ENCODE data around the gene HHIP. TPM values are rescaled to one million over a fixed set of nuclear protein-coding genes. Genes with fewer than 3 reads are reported as not detected.
"Not testable (repeated sequence)": the region's sequence is repeated elsewhere in the genome, so short reads cannot be mapped to it uniquely, and the experiment has no call there.

HHIP gene
- total RNA-seq, 6 experiments from 2014 or later, result 0.09 to 1.1 (median 0.42) TPM

DNA sequence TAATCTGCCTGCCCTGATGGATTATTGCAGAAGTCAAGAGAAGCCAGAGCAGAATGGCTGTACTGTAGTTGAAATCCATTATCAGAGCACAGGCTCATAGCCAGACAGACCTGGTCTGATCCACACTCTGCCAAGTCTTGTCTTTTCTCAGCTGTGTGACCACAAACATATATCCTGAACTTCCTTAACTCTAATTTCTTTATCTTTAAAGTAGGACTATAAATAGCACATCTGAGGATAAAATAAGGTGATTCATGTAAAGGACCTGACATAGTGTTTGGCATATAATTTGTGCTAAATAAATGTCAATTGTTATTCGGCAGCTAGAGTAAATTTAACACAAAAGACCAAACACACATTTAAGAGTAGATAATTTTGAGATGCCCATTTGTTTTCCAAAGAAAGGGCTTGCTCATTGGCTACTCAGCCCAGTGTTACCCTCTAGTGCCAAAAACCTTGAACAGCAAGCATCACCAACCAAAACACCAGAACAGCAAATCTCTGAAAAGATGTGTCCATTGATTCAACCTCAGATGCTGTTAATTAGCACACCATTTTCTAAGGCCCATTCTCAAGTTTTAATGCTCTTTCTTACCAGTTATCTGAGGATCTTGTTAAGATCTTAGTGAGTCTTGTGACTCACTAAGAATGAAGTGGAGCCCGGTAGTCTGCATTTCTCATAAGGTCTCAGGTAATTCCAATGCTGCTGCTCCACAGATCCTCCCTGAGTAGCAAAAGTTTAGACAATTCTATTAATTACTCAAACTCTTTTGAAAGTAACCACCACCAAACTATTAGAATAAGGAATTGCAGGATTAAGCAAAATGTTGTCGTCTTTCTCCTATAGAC lies 108.8 kb downstream of the HHIP start:
- Mint-ChIP-seq H3K27ac (no peak overlapping the region), H3K4me3 (no peak overlapping the region), H3K4me1 (ENCODE audit: low read depth) (peaks cover 15% of the 10 kb centered on the region), H3K36me3 (ENCODE audit: low read depth) (no peaks in the 10 kb centered on the region), H3K9me3 (no peaks in the 10 kb centered on the region), H3K27me3 (ENCODE audit: insufficient read depth) (no peaks in the 10 kb centered on the region)
- peak; percentile 36 for DNase-seq
- TF ChIP-seq, protein P1, sequence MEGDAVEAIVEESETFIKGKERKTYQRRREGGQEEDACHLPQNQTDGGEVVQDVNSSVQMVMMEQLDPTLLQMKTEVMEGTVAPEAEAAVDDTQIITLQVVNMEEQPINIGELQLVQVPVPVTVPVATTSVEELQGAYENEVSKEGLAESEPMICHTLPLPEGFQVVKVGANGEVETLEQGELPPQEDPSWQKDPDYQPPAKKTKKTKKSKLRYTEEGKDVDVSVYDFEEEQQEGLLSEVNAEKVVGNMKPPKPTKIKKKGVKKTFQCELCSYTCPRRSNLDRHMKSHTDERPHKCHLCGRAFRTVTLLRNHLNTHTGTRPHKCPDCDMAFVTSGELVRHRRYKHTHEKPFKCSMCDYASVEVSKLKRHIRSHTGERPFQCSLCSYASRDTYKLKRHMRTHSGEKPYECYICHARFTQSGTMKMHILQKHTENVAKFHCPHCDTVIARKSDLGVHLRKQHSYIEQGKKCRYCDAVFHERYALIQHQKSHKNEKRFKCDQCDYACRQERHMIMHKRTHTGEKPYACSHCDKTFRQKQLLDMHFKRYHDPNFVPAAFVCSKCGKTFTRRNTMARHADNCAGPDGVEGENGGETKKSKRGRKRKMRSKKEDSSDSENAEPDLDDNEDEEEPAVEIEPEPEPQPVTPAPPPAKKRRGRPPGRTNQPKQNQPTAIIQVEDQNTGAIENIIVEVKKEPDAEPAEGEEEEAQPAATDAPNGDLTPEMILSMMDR (IDR thresholded peaks at IDR 0.05), result peak; percentile 76

DNA sequence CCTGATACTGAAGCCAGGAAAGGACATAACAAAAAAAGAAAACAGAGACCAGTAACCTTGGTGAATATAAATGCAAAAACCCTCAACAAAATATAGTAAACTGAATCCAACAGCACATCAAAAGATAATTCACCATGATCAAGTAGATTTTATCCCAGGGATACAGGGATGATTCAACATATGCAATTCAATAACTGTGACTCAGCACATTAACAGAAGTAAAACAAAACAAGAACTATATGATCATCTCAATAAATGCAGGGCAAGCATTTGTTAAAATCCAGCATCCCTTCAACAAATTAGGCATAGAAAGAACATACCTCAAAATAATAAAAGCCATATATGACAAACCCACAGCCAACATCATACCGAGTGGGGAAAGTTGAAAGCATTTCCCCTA lies 112.0 kb downstream of the HHIP start:
- H3K36me3 Mint-ChIP-seq (ENCODE audit: low read depth), result no peaks in the 10 kb centered on the region
- no peak for DNase-seq
- H3K27ac Mint-ChIP-seq, result no peak overlapping the region
- no peaks in the 10 kb centered on the region for H3K9me3 Mint-ChIP-seq
- H3K4me3 Mint-ChIP-seq, result no peak overlapping the region
- TF ChIP-seq, protein P1 (IDR thresholded peaks at IDR 0.05), result no peak
- no peaks in the 10 kb centered on the region for H3K27me3 Mint-ChIP-seq (ENCODE audit: insufficient read depth)
- peaks cover 15% of the 10 kb centered on the region for H3K4me1 Mint-ChIP-seq (ENCODE audit: low read depth)

DNA sequence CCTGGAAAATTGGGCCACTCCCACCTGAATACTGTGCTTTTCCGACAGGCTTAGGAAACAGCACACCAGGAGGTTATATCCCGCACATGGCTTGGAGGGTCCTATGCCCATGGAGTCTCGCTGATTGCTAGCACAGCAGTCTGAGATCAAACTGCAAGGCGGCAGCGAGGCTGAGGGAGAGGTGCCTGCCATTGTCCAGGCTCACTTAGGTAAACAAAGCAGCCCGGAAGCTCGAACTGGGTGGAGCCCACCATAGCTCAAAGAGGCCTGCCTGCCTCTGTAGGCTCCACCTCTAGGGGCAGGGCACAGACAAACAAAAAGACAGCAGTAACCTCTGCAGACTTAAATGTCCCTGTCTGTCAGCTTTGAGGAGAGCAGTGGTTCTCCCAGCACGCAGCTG lies 122.9 kb downstream of the HHIP start:
- H3K27me3 Mint-ChIP-seq (ENCODE audit: insufficient read depth); H3K9me3 Mint-ChIP-seq; H3K36me3 Mint-ChIP-seq (ENCODE audit: low read depth); DNase-seq; H3K4me1 Mint-ChIP-seq (ENCODE audit: low read depth); H3K27ac Mint-ChIP-seq: not testable (repeated sequence)
- peak overlapping the region; percentile 41; the same call in 1 of the 2 replicates for H3K4me3 Mint-ChIP-seq

DNA sequence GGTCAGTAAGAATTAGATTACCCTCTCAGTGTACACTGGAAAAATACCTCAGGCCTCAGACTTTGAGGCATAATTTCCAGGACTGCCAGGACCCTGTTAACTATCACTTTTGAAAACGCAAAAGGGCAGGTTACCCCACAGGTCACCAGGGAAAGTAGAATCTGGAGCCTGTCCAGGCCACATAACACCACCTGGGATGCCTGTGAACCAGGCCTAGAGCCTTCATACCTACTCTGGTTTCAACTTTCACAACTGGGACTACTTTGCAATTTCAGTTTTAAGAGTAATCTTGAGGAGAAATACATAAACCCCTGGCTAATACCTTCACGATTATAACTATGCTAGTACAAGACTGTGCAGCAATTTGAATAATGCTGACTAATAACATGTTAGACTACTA lies 132.4 kb downstream of the HHIP start:
- no peaks in the 10 kb centered on the region for H3K9me3 Mint-ChIP-seq
- no peak for DNase-seq
- peaks cover 26% of the 10 kb centered on the region for H3K27me3 Mint-ChIP-seq (ENCODE audit: insufficient read depth)
- TF ChIP-seq, protein P1 (IDR thresholded peaks at IDR 0.05), result no peak
- no peaks in the 10 kb centered on the region for H3K4me1 Mint-ChIP-seq (ENCODE audit: low read depth)
- no peak overlapping the region for H3K4me3 Mint-ChIP-seq
- H3K36me3 Mint-ChIP-seq (ENCODE audit: low read depth), result no peaks in the 10 kb centered on the region
- no peak overlapping the region for H3K27ac Mint-ChIP-seq

DNA sequence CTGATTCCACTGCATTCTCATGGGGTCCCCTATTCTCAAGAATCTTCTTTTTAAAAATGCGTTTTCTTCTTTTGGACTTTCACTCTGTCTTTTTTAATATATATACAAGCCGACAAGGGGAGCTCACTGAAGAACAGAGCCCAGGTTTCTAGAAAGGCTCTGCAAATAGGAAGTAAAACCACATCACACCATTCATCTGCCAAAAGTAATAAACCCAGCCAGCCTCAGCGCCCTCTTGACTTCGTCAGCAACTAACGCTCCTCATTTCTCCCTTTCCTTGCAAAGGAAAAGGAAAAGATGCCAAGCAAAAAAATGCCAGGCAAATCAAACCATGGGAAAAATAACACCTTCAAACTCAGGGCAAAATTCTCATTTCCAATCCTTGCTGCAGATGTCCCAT lies 136.4 kb downstream of the HHIP start:
- no peaks in the 10 kb centered on the region for H3K9me3 Mint-ChIP-seq
- peaks cover 12% of the 10 kb centered on the region for H3K4me1 Mint-ChIP-seq (ENCODE audit: low read depth)
- H3K4me3 Mint-ChIP-seq, result no peak overlapping the region
- no peaks in the 10 kb centered on the region for H3K36me3 Mint-ChIP-seq (ENCODE audit: low read depth)
- H3K27ac Mint-ChIP-seq, result no peak overlapping the region
- TF ChIP-seq, protein P1 (IDR thresholded peaks at IDR 0.05), result no peak
- DNase-seq, result no peak
- H3K27me3 Mint-ChIP-seq (ENCODE audit: insufficient read depth), result peaks cover 19% of the 10 kb centered on the region

DNA sequence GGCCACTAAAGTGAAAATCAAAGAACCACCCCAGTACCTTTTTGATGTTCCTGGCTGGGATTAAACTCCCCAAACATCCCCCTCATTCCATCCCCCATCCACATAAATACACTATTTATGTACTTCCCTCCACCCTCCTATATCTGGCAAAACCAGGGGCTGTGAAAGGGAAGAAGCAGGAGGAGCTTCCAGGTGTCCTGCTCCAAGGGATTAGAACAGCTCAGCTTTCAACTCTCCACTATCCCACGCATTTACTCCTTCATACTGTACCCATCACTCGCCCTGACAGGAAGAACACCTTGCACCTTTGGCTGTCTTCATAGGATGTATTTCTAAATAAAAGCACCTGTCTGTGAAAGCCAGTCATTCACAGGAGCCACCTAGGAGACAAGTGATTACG lies 140.0 kb downstream of the HHIP start:
- no peak for DNase-seq
- H3K9me3 Mint-ChIP-seq, result no peaks in the 10 kb centered on the region
- TF ChIP-seq, protein P1 (IDR thresholded peaks at IDR 0.05), result no peak
- no peak overlapping the region for H3K27ac Mint-ChIP-seq
- peaks cover 9% of the 10 kb centered on the region for H3K27me3 Mint-ChIP-seq (ENCODE audit: insufficient read depth)
- H3K36me3 Mint-ChIP-seq (ENCODE audit: low read depth), result no peaks in the 10 kb centered on the region
- peaks cover 18% of the 10 kb centered on the region for H3K4me1 Mint-ChIP-seq (ENCODE audit: low read depth)
- no peak overlapping the region for H3K4me3 Mint-ChIP-seq
